IMR-90 (cell line): ENCODE data around the gene VPS52. TPM values are rescaled to one million over a fixed set of nuclear protein-coding genes. Genes with fewer than 3 reads are reported as not detected.

Experiments used
- ATAC-seq: fragments of 200-7000 bp; cut with Tn5 transposase; 2 replicates; pipeline ENCODE4 v1.9.1; 2020; ENCODE audit warnings: low read depth, mild to moderate bottlenecking, moderate library complexity
- BruUV-seq: library from RNA; stranded (reverse); fragments of 400-500 nt; replicated peaks from 2 replicates; lab custom pipeline; 2021; lab: Mats Ljungman, UMichigan
- CTCF ChIA-PET: fragments of 300-600 bp; formaldehyde crosslinking; extraction: SDS; loops from one replicate; lab custom pipeline; 2021; ENCODE audit warnings: antibody characterized with exemption; lab: Yijun Ruan, JAX
- POLR2A ChIA-PET: fragments of 300-600 bp; sonication (Branson Sonifier 250); formaldehyde crosslinking; loops from one replicate; lab custom pipeline; 2022; ENCODE audit warnings: antibody characterized with exemption; ENCODE audit not compliant: unreplicated experiment; lab: Charles Lee
- DNase-seq: peaks from one replicate; pipeline ENCODE4 v3.0.0; 2013
- H2AFZ ChIP-seq: replicated peaks from 2 replicates; pipeline ENCODE3; 2013; ENCODE audit warnings: low read length, mild to moderate bottlenecking; ENCODE audit not compliant: poor library complexity
- H2AK5ac ChIP-seq: 2 replicates; pipeline ENCODE4 v1.6.1; 2013; ENCODE audit warnings: low read depth, low read length, inconsistent platforms
- H2AK9ac ChIP-seq: replicated peaks from 2 replicates; pipeline ENCODE3; 2013; ENCODE audit warnings: mild to moderate bottlenecking, low read depth, low read length, moderate library complexity; ENCODE audit not compliant: poor library complexity
- H2BK120ac ChIP-seq: 2 replicates; pipeline ENCODE4 v1.6.1; 2013; ENCODE audit warnings: low read depth, low read length, inconsistent platforms
- H2BK15ac ChIP-seq: 3 replicates; pipeline ENCODE4 v1.6.1; 2013; ENCODE audit warnings: low read depth, low read length, inconsistent platforms
- H2BK20ac ChIP-seq: 2 replicates; pipeline ENCODE4 v1.6.1; 2013; ENCODE audit warnings: low read depth, mild to moderate bottlenecking, inconsistent platforms, low read length, moderate library complexity
- H2BK5ac ChIP-seq: 2 replicates; pipeline ENCODE4 v1.6.1; 2013; ENCODE audit warnings: mild to moderate bottlenecking, low read depth, low read length, inconsistent platforms; ENCODE audit not compliant: poor library complexity, severe bottlenecking
- H3K14ac ChIP-seq: replicated peaks from 2 replicates; pipeline ENCODE4 v1.6.1; 2013; ENCODE audit warnings: low read depth, low read length, inconsistent platforms
- H3K18ac ChIP-seq: 2 replicates; pipeline ENCODE4 v1.6.1; 2013; ENCODE audit warnings: low read depth, low read length, control low read depth
- H3K23ac ChIP-seq: 2 replicates; pipeline ENCODE4 v1.6.1; 2013; ENCODE audit warnings: low read depth, low read length, inconsistent platforms
- H3K27ac ChIP-seq: 2 replicates; pipeline ENCODE4 v1.5.1; 2013; ENCODE audit warnings: mild to moderate bottlenecking, control low read depth, low read length; ENCODE audit not compliant: insufficient read depth
- H3K27me3 ChIP-seq: 2 replicates; pipeline ENCODE4 v1.6.1; 2013; ENCODE audit warnings: low read length; ENCODE audit not compliant: control insufficient read depth, insufficient read depth
- H3K36me3 ChIP-seq: 2 replicates; pipeline ENCODE4 v1.6.1; 2013; ENCODE audit warnings: low read length, mixed read lengths; ENCODE audit not compliant: control insufficient read depth, insufficient read depth
- H3K4ac ChIP-seq: 2 replicates; pipeline ENCODE4 v1.6.1; 2013; ENCODE audit warnings: low read depth, low read length, inconsistent platforms
- H3K4me1 ChIP-seq: 2 replicates; pipeline ENCODE4 v1.6.1; 2013; ENCODE audit warnings: low read length, mixed read lengths; ENCODE audit not compliant: control insufficient read depth, insufficient read depth
- H3K4me2 ChIP-seq: 2 replicates; pipeline ENCODE4 v1.6.1; 2013; ENCODE audit warnings: low read depth, mild to moderate bottlenecking, control low read depth, low read length, moderate library complexity
- H3K4me3 ChIP-seq: 2 replicates; pipeline ENCODE4 v1.5.1; 2013; ENCODE audit warnings: low read depth, mild to moderate bottlenecking, control low read depth, low read length, moderate library complexity; ENCODE audit not compliant: insufficient read depth
- H3K56ac ChIP-seq: 2 replicates; pipeline ENCODE4 v1.6.1; 2013; ENCODE audit warnings: low read length, inconsistent platforms; ENCODE audit not compliant: insufficient read depth; ENCODE audit errors: extremely low read depth
- H3K79me1 ChIP-seq, 2 experiments: 2 replicates each; pipeline ENCODE4 v1.6.1; 2013; ENCODE audit warnings: low read length in 2 of 2, inconsistent platforms in 1 of 2, low read depth in 1 of 2
- H3K9ac ChIP-seq: 2 replicates; pipeline ENCODE4 v1.6.1; 2013; ENCODE audit warnings: low read depth, low read length, control low read depth
- H3K9me1 ChIP-seq: 2 replicates; pipeline ENCODE4 v1.6.1; 2013; ENCODE audit warnings: low read length, inconsistent platforms; ENCODE audit not compliant: insufficient read depth
- H3K9me3 ChIP-seq: 2 replicates; pipeline ENCODE4 v1.6.1; 2013; ENCODE audit warnings: low read length; ENCODE audit not compliant: control insufficient read depth, insufficient read depth
- H4K20me1 ChIP-seq: 2 replicates; pipeline ENCODE4 v1.6.1; 2013; ENCODE audit warnings: low read length, inconsistent platforms; ENCODE audit not compliant: insufficient read depth
- H4K5ac ChIP-seq: 2 replicates; pipeline ENCODE4 v1.6.1; 2013; ENCODE audit warnings: mild to moderate bottlenecking, low read depth, low read length, control low read depth
- H4K8ac ChIP-seq, 2 experiments: 2 replicates each; pipeline ENCODE4 v1.6.1; 2013; ENCODE audit warnings: low read depth in 2 of 2, low read length in 2 of 2, control low read depth in 1 of 2, inconsistent platforms in 1 of 2
- H4K91ac ChIP-seq: 2 replicates; pipeline ENCODE4 v1.6.1; 2013; ENCODE audit warnings: low read depth, low read length, inconsistent platforms; ENCODE audit not compliant: insufficient read depth
- CEBPB ChIP-seq: IDR thresholded peaks from 2 replicates; pipeline ENCODE4 v1.6.1; 2012; ENCODE audit warnings: low read depth, low read length, improper control_type of control experiment
- CHD1 ChIP-seq: IDR thresholded peaks from 2 replicates; pipeline ENCODE4 v1.6.1; 2012; ENCODE audit warnings: low read depth, low read length, improper control_type of control experiment
- CTCF ChIP-seq: conservative IDR thresholded peaks from 2 replicates; pipeline ENCODE4 v1.5.1; 2012; ENCODE audit warnings: mild to moderate bottlenecking, low read depth, low read length, improper control_type of control experiment
- ELK1 ChIP-seq: fragments of 150-350 bp; IDR thresholded peaks from 2 replicates; pipeline ENCODE4 v1.6.1; 2016; ENCODE audit warnings: low read depth, mild to moderate bottlenecking, low read length, moderate library complexity, borderline replicate concordance
- FOS ChIP-seq: fragments of 150-350 bp; IDR thresholded peaks from 2 replicates; pipeline ENCODE4 v1.6.1; 2016; ENCODE audit warnings: low read depth, low read length
- MAFK ChIP-seq: IDR thresholded peaks from 2 replicates; pipeline ENCODE4 v1.6.1; 2012; ENCODE audit warnings: low read depth, low read length, improper control_type of control experiment
- MAZ ChIP-seq: IDR thresholded peaks from 2 replicates; pipeline ENCODE4 v1.6.1; 2012; ENCODE audit warnings: low read depth, mild to moderate bottlenecking, low read length, improper control_type of control experiment, moderate library complexity, borderline replicate concordance
- MXI1 ChIP-seq: IDR thresholded peaks from 2 replicates; pipeline ENCODE4 v1.6.1; 2012; ENCODE audit warnings: low read depth, mild to moderate bottlenecking, low read length, moderate library complexity, borderline replicate concordance
- NFE2L2 ChIP-seq: fragments of 150-350 bp; IDR thresholded peaks from 2 replicates; pipeline ENCODE4 v1.6.1; 2016; ENCODE audit warnings: low read depth, mild to moderate bottlenecking, low read length
- POLR2A ChIP-seq: IDR thresholded peaks from 2 replicates; pipeline ENCODE4 v1.6.1; 2012; ENCODE audit warnings: mild to moderate bottlenecking, low read depth, low read length
- RAD21 ChIP-seq: IDR thresholded peaks from 2 replicates; pipeline ENCODE4 v1.6.1; 2012; ENCODE audit warnings: low read length, improper control_type of control experiment
- RCOR1 ChIP-seq: IDR thresholded peaks from 2 replicates; pipeline ENCODE4 v1.6.1; 2012; ENCODE audit warnings: mild to moderate bottlenecking, low read length, improper control_type of control experiment; ENCODE audit not compliant: insufficient replicate concordance
- SMC3 ChIP-seq: fragments of 150-350 bp; IDR thresholded peaks from 2 replicates; pipeline ENCODE4 v1.6.1; 2016; ENCODE audit warnings: low read depth, mild to moderate bottlenecking, antibody characterized with exemption, low read length, moderate library complexity
- WGBS, 2 experiments: methylation state at CpG; one replicate each; pipeline versions ENCODE4 v1.1.5 to v1.1.7; 2013; ENCODE audit warnings: missing lambda C conversion rate in 2 of 2; ENCODE audit not compliant: insufficient read length in 1 of 2; ENCODE audit errors: extremely low coverage in 2 of 2; 5-methylcytosine and 5-hydroxymethylcytosine counted together
- dilution Hi-C: fragments of 300-500 bp; cut with HindIII; formaldehyde crosslinking; loops from one replicate; pipeline ENCODE4 v1.14.3; 2018; ENCODE audit warnings: low sequenced_read_pairs; ENCODE audit not compliant: unreplicated experiment
- in situ Hi-C: fragments of 300-500 bp; cut with MboI; formaldehyde crosslinking; loops from 3 replicates; pipeline ENCODE4 v1.14.3; 2019; ENCODE audit warnings: low sequenced_read_pairs, inconsistent platforms, mixed read lengths
- intact Hi-C: fragments of 100-400 bp; cut with micrococcal nuclease; formaldehyde crosslinking; loops from 2 replicates; pipeline ENCODE4 v1.10.0; 2022
- polyA plus RNA-seq, 3 experiments: library from polyadenylated mRNA; depleted of rRNA; stranded (reverse); fragments of >200 nt; gene quantifications; 2 replicates each; pipeline ENCODE4 v1.2.3, GENCODE V29; 2012; ENCODE audit warnings: low replicate concordance in 1 of 3
- total RNA-seq: library from RNA; depleted of rRNA; stranded (reverse); fragments of >200 nt; gene quantifications from 2 replicates; pipeline ENCODE4 v1.2.3, GENCODE V29; 2012

VPS52 gene
- total and polyA plus RNA-seq, 2 of the 4 experiments (the other 2 are of a cell fraction) = 29.8 to 54.6 TPM

GRCh38 chr6:33247977-33248642 is 23.6 kb downstream of the VPS52 start:
- Histone ChIP-seq H3K9ac (peak overlapping the region; percentile 82), H3K9me3 (no peaks in the 10 kb centered on the region), H3K14ac (peak overlapping the region; percentile 88), H4K91ac (peak overlapping the region; percentile 66), H2AK5ac (peak overlapping the region; percentile 58; the same call in 1 of the 2 replicates), H2BK20ac (peak overlapping the region; percentile 64), H3K4ac (peak overlapping the region; percentile 92), H3K56ac (peak overlapping the region; percentile 69), H2AK9ac (peak overlapping the region; percentile 97), H3K9me1 (peaks cover 11% of the 10 kb centered on the region), H2BK120ac (peak overlapping the region; percentile 83), H3K79me1 (peaks cover 0 to 24% of the 10 kb centered on the region in 2 experiments; a peak in 2 of 4 replicates), H3K27ac (peak overlapping the region; percentile 84), H4K20me1 (peaks cover 3% of the 10 kb centered on the region; the same call in 1 of the 2 replicates), H3K4me1 (peaks cover 12% of the 10 kb centered on the region), H3K18ac (peak overlapping the region; percentile 86), H3K4me3 (peak overlapping the region; percentile 46), H3K27me3 (peaks cover under 1% of the 10 kb centered on the region; the same call in 1 of the 2 replicates), H3K36me3 (peaks cover 8% of the 10 kb centered on the region; the same call in 1 of the 2 replicates), H3K23ac (peak overlapping the region; percentile 95), H3K4me2 (peak overlapping the region; percentile 89), H2BK5ac (peak overlapping the region; percentile 81), H2BK15ac (peak overlapping the region; percentile 33; the same call in 1 of the 3 replicates), H2AFZ (peak overlapping the region; percentile 94), H4K5ac (peak overlapping the region; percentile 47), H4K8ac (peak overlapping the region; percentile 41 to 88)
- DNase-seq (peak; percentile 81), ATAC-seq (peak; percentile 59)
- ChIA-PET CTCF (interaction anchor here (0.6 to 1.4 kb wide), 10 partner anchors 10 to 232 kb away, joined by 3 to 6 read pairs (median 3); no protein-coding TSS in a partner anchor), POLR2A (interaction anchor here (0.5 to 0.6 kb wide), 4 partner anchors 8 to 410 kb away, joined by 3 to 6 read pairs (median 4); no protein-coding TSS in a partner anchor)
- no peak for TF ChIP-seq CHD1
- peak; percentile 96 for TF ChIP-seq CTCF
- TF ChIP-seq MAFK = no peak; the same call in 1 of the 2 replicates
- TF ChIP-seq POLR2A = peak; percentile 20; the same call in 1 of the 2 replicates
- TF ChIP-seq FOS = no peak
- no peak for TF ChIP-seq RCOR1
- peak; percentile 68; the same call in 1 of the 2 replicates for TF ChIP-seq MAZ
- TF ChIP-seq CEBPB = no peak
- TF ChIP-seq SMC3 = peak; percentile 81
- TF ChIP-seq RAD21 = peak; percentile 97
- peak; percentile 54; the same call in 1 of the 2 replicates for TF ChIP-seq MXI1
- no peak for TF ChIP-seq ELK1
- TF ChIP-seq NFE2L2 = peak; percentile 12; the same call in 1 of the 2 replicates
- no TSS peak for BruUV-seq
- intact Hi-C loops = loop anchor here (1.0 to 5.0 kb wide), 8 partner anchors 47 to 361 kb away; partner anchors contain the start of genes RXRB and SLC39A7
- dilution Hi-C loops = no loop called here
- 0% methylated on average over 4 of the region's 28 CpGs; no CpG with 5 or more reads in 1 of the 2 experiments for WGBS, 2 experiments
- in situ Hi-C loops = loop anchor here (5.0 to 10.0 kb wide), 3 partner anchors 86 to 231 kb away; no protein-coding TSS in a partner anchor
